NCI-H2081 (cell line): ENCODE data around the gene BRSK2.
A peak's percentile ranks its signal among the peaks of the same experiment; 100 is the strongest.

Experiments
- DNase-seq, 2 experiments: peaks; one replicate each; lab custom pipeline; 2025; lab: John Stamatoyannopoulos, UW

The BRSK2 gene

DNA sequence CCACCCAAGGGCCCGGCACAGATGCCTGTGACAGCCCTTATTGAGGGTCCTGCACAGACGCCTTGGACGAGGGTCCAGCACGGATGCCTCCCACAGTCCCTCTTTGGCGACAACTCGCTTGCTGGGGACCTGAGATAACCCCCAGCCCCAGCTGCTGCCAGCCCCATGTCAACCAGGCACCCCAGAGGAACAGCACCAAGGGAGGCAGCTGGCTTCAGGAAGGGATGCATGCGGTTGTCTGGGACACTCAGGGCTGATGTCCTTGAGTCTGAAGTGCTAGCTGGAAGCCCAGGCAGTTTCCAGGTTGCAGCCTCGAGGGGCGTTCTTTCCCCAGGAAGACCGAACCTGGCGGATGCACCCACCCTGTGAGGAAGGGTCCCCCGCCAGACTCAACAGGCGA lies 63.0 kb downstream of the BRSK2 start:
- DNase-seq = no peak

DNA sequence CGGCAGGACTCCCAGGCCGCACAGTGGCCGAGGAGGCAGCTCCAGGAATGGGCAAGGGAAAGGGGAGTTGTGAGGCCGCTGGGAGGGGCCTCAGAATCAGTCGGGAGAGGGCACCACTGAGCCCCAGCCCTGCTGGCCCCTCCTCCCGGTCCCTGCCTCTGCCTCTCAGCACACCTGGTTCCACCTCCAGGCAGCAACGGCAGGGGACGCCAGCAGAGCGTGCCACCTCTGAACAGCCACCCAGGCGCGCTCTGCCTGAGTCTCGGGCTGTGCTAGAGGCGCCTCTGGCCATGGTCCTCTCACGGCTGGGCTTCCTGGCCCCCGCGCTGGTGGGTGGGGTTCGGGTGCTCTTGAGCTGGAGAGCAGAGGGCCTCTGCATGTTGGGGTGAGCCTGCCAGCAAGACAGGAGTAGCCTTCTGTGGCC lies 63.9 kb downstream of the BRSK2 start:
- DNase-seq = peak; percentile 55 to 59

DNA sequence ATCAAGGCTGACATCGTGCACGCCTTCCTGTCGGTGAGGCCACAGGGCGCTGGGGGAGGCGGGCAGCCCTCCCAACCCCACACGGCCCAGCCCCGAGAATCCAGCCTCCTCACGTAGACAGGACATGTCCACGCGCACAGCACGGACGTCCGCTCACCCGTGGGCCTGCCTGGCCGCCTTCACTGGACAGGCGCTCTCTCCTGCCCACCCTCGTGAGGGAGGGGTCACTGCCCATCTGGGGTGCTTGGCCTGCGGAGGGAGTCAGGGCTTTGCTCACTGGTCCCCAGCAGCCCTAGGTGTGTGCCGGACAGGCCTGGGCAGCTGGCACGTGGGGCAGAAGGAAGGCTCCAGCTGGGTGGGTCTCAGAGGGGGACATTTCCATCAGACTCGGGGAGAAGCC lies 64.8 kb downstream of the BRSK2 start:
- DNase-seq = no peak

DNA sequence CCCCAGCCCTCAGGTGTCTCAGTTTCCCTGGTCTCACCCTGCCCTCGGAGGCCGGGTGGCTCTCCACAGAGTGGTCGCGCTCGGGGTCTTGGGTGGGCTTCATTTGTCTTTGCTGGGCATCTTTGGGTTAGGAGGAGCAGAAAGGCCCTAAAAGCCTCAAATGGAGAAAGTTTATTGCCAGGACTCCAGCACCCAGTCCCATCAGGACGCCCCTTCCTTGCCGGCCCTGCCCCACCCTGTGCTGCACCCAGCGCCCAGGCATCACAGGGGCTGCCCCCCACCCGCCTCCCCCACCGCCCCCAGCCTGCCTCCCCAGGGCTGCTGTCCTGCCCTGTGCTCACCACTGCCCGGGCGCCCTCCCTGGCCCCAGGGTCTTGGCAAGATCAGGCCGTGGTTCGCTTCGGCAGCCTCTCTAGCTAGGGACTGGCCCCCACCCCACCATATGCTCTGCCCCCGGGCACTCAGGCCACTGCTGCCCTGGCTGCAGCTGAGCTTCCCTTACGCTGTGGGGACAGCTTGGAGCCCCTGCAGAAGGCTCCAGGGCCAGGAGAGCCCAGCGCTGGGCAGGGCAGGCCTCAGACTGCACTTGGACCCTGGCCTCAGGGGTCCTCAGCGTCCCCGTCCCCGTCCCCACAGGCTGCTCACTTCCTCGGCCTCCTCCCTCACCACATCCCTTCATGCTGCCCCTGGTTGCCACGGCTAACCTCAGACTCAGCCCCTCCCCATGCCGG lies 65.5 kb downstream of the BRSK2 start:
- no peak for DNase-seq

DNA sequence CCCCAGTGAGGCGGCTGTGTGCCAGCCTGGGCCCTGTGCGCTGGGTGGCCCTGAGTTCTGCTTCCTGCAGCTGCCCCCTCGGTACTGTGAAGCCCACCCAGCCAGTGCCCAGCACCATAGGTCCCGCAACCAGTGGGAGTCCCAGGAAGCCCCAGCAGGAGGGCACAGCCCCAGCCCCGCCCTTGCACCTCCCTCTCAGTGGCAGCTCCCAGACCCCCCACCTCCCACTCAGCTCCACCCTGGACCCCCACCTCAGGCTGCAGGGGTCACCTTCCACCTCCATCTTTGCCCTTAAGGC lies 66.0 kb downstream of the BRSK2 start:
- no peak for DNase-seq

DNA sequence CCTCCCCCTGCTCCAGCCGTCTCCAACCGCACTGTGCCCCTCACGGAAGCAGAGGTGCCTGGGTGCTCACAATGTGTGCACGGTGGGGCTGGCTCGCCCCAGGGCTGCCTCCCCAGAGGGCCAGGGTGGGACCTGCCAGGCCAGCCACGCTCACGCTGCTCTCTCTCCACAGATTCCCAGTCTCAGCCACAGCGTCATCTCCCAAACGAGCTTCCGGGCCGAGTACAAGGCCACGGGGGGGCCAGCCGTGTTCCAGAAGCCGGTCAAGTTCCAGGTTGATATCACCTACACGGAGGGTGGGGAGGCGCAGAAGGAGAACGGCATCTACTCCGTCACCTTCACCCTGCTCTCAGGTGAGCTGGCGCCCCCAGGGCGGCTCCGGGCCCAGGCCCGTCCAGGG lies 66.4 kb downstream of the BRSK2 start:
- DNase-seq = no peak

DNA sequence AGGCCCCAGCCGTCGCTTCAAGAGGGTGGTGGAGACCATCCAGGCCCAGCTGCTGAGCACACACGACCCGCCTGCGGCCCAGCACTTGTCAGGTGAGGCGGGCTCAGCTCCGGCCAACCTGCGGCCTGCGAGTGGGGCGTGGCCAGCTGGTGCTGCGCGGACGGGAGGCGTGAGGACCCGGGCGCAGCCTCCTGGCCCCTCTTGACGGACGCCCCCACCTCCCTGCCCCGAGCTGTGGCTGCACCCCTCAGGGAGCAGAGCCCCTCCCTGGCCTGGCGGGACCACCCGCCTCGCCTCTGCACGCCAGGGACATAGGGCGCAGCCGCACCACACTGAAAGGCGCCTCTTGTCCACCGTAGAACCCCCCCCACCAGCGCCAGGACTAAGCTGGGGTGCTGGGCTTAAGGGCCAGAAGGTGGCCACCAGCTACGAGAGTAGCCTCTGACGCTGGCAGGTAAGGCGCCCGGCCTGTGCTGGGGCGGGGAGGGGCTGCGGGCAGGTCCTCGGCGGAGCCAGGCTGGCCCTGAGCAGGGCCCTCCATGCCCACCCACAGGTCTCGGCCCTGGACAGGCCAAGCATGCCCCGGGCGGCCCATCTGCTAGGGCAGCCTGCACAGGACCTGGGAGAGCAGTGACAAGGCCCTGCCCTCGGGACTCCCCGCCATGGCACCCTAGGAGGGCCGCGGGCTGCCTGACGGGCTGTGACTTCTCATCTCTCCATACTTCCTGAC lies 67.0 kb downstream of the BRSK2 start:
- no peak for DNase-seq

DNA sequence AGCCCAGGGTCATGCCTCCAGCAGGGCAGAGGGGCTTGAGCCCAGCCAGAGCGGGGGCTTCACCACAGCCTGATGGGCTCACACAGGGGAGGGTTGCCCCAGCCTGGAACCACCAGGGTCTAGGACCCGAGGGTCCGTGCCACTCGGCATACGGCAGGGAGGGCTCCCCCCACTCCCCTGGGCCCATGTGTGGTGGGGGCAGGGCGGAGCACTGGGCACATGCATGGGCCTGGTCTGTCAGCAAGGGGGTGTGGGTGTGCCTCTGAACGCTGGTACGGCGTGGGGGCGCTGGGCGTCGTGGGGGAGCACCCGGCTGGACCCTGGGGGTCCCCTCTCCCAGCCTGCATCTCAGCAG lies 67.6 kb downstream of the BRSK2 start:
- DNase-seq = no peak

DNA sequence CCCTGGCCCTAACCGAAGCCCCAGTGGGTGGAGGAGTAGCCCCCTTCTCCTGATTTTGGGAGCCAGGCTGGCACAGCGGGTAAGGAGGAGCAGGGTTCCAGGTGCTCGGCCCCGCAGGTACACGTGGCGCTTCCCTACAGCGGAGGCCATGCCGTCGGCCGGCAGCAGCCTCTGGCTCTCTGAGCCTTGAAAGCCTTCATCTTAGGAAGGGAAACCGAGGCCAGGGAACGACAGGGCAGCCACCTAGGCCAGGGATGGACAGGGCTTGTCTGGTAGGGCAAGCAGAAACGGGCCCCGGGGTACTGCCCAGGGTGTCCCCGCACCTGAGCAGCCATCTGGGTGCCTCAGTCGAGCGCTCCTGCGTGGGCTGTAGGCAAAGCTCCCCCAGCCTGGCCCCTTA lies 68.1 kb downstream of the BRSK2 start:
- DNase-seq = no peak

DNA sequence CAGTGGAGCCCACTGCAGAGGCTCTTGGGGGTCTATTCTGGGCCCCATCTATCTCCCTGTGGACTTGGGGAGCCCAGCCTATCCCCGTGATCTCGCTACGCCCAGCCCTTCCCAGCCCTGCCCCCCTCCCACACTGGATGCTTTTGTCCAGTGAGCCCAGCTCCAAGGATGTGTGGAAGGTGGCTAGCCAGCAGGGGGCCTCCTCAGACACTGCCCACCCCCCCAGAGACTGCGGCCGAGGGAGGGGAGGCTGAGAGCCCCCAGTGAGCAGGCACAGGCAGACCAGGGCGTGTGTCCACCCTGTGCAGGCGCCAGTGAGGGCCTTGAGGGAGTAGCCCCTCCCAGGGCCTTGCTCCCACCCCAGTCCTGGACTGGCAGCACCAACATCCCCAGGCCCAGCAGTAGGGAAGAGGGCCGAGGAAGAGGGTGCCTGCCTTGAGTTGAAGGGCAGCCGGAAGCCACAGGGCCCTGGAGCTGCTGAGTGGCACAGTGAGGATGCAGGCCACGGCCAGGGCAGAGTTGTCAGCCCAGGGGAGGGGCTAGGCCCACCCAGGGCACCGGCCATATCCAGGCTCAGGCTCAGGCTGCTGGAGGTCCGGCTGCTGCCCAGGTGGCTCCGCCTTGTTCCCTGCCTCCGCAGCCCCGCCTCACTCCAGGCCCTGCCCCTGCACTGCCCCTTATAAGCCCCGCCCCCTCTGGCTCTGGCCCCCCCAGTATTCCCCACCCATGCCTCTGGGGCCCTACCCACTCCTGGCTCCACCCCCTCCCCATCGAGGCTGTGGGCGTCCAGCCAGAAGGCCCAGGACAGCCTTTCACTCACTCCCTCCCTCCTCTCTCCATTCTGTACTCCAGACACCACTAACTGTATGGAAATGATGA lies 68.8 kb downstream of the BRSK2 start:
- DNase-seq = no peak

DNA sequence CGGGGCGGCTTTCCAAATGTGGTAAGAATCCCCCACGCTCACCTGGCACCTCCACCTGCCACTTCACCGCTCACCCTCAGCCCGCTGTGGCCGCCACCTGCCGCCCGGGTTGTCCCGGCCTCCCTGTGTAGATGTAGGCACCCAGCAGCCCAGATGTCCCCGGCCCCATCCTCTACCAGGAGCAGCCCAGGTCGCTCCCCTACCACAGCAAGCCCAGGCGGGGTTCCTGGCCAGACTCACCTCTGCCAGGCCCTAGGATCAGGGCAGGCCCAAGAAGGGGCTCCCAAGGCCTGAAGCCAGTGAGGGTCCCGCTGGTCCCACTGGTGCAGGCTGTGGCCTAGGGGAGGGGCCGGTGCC lies 69.5 kb downstream of the BRSK2 start:
- DNase-seq = no peak

DNA sequence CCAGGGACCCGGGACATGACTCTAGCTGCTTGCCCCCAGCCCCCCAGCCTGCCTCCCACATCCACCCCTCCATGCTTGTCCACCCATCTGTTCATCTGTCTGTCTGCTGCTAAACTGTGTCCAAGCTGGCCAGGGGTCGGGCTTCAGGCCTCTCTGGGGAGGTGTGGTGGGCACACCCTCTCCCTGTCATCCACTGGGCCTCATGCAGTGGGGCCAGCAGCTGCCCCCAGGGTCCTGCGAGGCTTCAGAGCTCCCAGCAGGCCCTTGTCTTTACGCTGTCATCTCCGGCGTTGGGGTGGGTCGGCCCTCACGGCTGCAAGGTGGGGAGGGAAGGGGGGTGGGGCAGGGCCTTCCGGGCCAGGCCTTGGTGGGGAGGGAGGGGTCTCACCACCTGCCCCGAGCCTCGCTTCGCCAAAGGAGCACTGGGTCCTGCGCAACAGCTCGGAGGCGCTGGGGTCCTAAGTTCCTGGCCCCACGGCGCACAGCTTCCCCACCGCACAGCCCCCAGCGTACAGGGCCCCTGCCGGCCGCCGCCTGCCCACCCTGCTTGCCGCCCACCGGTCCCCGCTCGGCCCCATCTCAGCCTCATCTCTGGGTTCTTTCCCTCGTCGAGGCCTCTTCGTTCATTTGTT lies 70.1 kb downstream of the BRSK2 start:
- no peak for DNase-seq

DNA sequence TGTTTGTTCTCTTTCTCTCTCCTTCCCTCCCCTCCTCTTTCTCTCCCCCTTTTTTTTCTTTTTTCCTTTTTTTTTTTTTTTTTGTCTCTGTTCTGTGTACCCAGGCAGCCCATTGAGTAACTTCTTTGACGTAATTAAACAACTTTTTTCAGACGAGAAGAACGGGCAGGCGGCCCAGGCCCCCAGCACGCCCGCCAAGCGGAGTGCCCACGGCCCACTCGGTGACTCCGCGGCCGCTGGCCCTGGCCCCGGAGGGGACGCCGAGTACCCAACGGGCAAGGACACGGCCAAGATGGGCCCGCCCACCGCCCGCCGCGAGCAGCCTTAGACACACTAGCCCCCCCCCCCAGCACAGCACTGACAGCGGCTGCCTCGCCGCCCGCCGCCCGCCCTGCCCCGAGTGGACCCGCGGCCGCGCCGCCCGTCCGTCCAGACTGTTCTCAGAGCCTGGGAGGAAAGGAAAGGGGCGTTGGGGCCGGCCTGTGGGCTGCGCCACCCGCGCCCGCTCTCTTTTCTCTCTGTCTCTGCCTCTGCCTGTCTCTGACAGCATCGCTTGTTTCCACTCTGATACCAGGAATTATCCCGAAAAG lies 70.8 kb downstream of the BRSK2 start:
- no peak for DNase-seq

DNA sequence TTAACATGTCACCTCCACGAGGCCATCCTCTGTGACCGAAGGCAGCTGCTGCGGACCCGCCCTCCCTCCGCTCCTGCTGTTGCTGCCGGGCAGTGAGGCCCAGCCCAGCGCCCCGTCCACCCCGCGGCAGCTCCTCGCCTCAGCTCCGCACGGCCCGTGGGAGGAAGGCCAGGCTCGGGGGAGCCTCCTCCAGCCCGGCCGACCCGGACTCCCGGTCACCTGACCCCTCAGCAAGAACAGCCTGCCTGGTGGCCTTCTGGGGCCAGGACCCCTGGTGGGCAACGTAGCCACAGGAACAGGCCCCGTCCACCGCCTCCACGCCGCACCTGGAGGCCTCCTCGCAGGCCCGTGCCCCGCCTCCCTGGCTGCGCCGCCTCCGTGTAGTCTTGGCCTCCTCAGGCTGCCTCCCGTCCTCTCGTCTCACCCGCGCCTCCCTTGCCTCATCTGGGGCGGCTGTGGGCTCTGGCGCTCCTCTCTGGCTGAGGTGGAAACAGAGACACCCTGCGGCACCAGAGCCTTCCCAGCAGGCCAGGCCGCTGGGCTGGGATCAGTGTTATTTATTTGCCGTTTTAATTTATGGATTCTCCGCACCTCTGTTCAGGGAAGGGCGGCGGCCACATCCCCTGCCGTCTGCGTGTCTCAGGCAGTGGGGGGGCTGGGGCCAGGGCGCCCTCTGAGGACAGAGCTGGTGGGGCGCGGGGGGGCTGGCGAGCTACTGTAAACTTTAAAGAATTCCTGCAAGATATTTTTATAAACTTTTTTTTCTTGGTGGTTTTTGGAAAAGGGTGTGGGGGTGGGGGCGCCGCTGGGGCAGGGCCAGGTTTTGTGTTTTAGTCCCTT lies 71.5 kb downstream of the BRSK2 start:
- no peak for DNase-seq

DNA sequence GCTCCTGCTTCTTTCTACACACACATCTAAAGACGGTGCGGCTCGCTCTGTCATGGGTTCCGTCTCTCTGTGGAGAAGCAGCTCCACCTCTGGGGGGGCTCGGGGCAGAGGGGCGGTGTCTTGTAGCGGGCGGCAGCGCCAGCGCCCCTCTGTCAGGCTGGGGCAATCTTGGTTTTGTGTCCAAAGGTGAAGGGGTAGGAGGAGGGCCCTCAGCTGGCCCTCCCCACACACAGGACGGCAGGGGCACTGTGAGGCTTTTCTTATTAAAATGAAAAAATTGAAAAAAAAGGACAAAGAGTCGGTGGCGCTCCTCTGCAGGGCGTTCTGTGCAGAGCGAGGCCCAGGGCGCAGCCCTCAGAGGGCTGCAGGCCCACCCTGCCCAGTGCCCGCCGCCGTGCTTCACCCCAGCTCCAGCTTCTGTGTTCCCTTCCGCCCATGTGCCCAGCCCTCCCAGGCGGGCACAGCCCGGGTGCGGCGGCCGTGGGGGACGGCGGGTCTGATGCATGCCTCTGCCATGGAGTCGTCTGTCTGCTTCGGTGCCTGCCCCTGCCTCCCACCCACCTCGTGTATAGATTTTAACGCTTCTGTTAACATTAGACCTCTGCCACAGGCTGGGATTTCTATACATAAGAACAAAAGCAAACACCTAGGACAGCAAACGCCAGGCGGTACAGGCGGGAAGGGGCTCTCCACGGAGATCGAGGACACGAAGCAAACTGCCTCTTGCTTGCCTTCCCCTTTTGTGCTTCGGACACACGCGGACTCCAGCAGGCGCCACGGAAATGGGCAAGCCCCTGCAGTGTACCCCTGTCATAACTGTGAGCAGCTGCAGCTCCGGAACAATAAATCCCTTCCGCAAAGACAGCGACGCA lies 72.3 kb downstream of the BRSK2 start:
- no peak for DNase-seq

DNA sequence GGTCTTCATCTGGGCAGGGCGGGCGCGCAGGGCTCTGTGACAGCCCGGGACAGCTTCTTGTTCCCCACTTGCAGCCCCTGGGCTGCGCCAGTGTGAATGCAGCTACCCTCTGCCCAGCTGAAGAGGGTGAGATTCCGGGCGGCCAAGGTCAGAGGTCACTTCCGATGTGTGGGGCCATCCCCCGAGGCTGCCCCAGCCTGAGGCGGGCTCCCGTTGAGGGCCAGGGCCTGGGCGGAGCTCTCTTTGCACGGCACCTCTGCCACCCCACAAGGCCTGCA lies 72.9 kb downstream of the BRSK2 start:
- no peak for DNase-seq

DNA sequence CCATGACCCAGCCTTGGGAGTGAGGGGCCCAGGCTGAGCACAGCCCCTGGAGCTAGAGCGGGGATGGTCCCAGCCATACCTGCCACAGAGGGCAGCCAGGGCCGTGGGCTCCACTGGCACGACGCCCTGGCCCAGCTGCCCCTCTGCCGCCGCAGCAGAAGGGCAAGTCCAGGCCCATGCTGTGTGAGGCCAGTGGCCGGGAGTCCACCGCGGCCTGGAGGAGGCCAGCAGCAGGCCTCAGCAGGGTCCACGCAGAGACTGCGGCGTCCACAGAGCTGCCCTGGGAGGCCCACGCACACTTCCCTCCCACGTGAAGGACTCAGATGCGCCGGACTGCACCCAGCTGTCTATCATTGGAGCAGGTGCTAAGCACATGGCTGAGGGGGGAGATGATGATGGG lies 73.3 kb downstream of the BRSK2 start:
- DNase-seq = no peak

DNA sequence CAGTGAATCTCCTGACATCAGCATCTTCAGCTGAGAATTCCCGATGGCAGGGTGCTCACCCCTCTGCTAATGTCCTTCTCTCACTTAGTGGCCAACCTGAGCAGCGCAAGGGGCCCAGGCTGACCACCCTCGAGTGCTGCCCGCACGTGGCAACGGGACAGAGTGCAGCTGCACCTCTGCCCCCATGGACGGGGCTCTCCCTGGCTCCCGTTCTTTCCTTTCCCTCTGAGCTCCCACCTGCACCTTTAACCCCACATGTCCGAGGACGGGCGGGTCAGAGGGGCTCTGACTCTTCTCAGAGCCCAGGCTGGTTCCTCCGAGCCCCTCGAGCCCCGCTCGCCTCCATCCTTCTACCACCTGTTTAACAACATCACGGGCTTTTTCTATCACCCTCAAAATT lies 77.0 kb downstream of the BRSK2 start:
- DNase-seq = no peak

DNA sequence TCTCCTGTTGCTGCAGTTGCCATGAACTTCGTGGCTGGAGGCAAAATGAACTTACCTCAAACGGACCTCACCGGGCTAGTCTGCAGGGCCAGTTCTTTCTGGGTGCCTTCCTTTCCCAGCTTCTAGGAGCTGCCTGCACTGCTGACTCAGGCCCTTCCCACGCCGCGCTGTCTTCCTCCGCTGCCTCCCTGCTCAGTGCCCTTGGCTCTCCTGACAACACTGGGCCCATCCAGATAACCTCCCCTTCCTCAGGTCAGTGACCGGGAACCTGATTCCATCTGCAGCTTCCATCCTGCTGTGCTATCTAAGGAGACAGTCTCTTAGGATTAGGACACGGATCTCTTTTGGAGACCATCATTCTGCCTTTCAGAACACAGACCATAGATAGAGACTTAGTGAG lies 77.5 kb downstream of the BRSK2 start:
- no peak for DNase-seq

DNA sequence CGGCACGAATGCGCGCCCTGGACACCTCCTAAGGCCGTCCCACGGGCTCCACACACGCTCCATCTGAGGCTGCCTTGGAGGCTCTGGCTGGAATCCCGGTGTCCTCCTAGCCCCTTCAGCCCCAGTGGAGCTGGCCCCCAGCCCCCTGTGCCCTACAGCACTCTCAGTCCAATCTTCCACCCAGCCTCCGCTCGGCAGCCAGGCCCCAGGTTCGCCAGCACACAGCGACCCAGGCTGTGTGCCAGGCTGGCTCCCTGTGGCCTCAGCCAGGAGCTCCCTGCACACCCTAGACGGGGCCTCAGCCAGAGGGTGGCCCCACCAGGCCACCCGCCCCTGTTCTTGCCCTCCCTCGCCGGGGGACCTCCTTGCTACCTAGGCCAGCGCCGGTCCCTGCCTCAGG lies 78.3 kb downstream of the BRSK2 start:
- DNase-seq = no peak
